ENCODE measurements around the gene ZNF554.

The ZNF554 gene

GRCh38 chr19:2827840-2828489 is 8.3 kb downstream of the ZNF554 start:
- DNase-seq (ENCODE audit: low read depth in 2 of 2): no peak

- DNase-seq (ENCODE audit: low read depth in 2 of 2): no peak
Observed at GRCh38 chr19:2834294-2834871, 14.7 kb downstream of the ZNF554 start.

- DNase-seq (ENCODE audit: low read depth in 2 of 2): no peak
Observed at GRCh38 chr19:2837430-2837829, 17.8 kb downstream of the ZNF554 start.

GRCh38 chr19:2840794-2841791 is 21.4 kb downstream of the ZNF554 start, which contains the start of gene ZNF555:
ZNF555 (plus strand) TSS chr19:2841475; CDS start chr19:2841573, 98 bp downstream.
- DNase-seq (ENCODE audit: low read depth in 2 of 2): peak; percentile 95 to 96

GRCh38 chr19:2841855-2842574 is 22.3 kb downstream of the ZNF554 start:
- DNase-seq (ENCODE audit: low read depth in 2 of 2): no peak

- DNase-seq (ENCODE audit: low read depth in 2 of 2): no peak
Observed at GRCh38 chr19:2845107-2845506, 25.4 kb downstream of the ZNF554 start.

GRCh38 chr19:2846180-2846894 is 26.7 kb downstream of the ZNF554 start:
- DNase-seq (ENCODE audit: low read depth in 2 of 2): no peak

GRCh38 chr19:2847507-2847906 is 27.8 kb downstream of the ZNF554 start:
- no peak for DNase-seq (ENCODE audit: low read depth in 2 of 2)

GRCh38 chr19:2848616-2849015 is 28.9 kb downstream of the ZNF554 start:
- no peak for DNase-seq (ENCODE audit: low read depth in 2 of 2)

- DNase-seq (ENCODE audit: low read depth in 2 of 2): no peak
Observed at GRCh38 chr19:2850256-2850925, 30.7 kb downstream of the ZNF554 start.

GRCh38 chr19:2852598-2852997 is 32.9 kb downstream of the ZNF554 start:
- DNase-seq (ENCODE audit: low read depth in 2 of 2): no peak

- no peak for DNase-seq (ENCODE audit: low read depth in 2 of 2)
Observed at GRCh38 chr19:2853015-2853606, 33.4 kb downstream of the ZNF554 start.

- DNase-seq (ENCODE audit: low read depth in 2 of 2): no peak
Observed at GRCh38 chr19:2854849-2855248, 35.2 kb downstream of the ZNF554 start.

GRCh38 chr19:2856457-2857050 is 36.9 kb downstream of the ZNF554 start:
- DNase-seq (ENCODE audit: low read depth in 2 of 2): no peak

- DNase-seq (ENCODE audit: low read depth in 2 of 2): no peak
Observed at GRCh38 chr19:2858864-2859263, 39.2 kb downstream of the ZNF554 start.

- DNase-seq (ENCODE audit: low read depth in 2 of 2): no peak
Observed at GRCh38 chr19:2863816-2864215, 44.1 kb downstream of the ZNF554 start.

- DNase-seq (ENCODE audit: low read depth in 2 of 2): no peak
Observed at GRCh38 chr19:2865334-2866100, 45.8 kb downstream of the ZNF554 start.

GRCh38 chr19:2866495-2867024 is 46.9 kb downstream of the ZNF554 start:
- no peak for DNase-seq (ENCODE audit: low read depth in 2 of 2)
